DOHH2 (cell line): Measurements from ENCODE around the gene CD79B.

ENCODE experiments used
- H3F3A ChIP-seq: fragments of 200-600 bp; sonication (generic), shearing (Covaris generic); 2 replicates; pipeline ENCODE4 v1.6.0; 2016; ENCODE audit warnings: antibody characterized with exemption, mild to moderate bottlenecking; ENCODE audit not compliant: control insufficient read depth, insufficient read depth
- H3K27ac ChIP-seq: fragments of 200-600 bp; sonication (generic); 2 replicates; pipeline ENCODE4 v1.5.1; 2014; ENCODE audit warnings: low read depth, mild to moderate bottlenecking, low read length, moderate library complexity
- H3K27me3 ChIP-seq: fragments of 200-600 bp; sonication (generic); 2 replicates; pipeline ENCODE4 v1.6.1; 2014; ENCODE audit warnings: mild to moderate bottlenecking, low read length, mixed read lengths; ENCODE audit not compliant: control insufficient read depth
- H3K36me3 ChIP-seq: fragments of 200-600 bp; sonication (generic); 2 replicates; pipeline ENCODE4 v1.6.1; 2014; ENCODE audit warnings: mild to moderate bottlenecking, low read length, moderate library complexity, mixed read lengths; ENCODE audit not compliant: control insufficient read depth
- H3K4me1 ChIP-seq: fragments of 200-600 bp; sonication (generic); 2 replicates; pipeline ENCODE4 v1.6.1; 2014; ENCODE audit warnings: mild to moderate bottlenecking, low read length, mixed read lengths; ENCODE audit not compliant: control insufficient read depth
- H3K4me2 ChIP-seq: fragments of 200-600 bp; sonication (generic); 2 replicates; pipeline ENCODE4 v1.6.0; 2014; ENCODE audit warnings: mild to moderate bottlenecking, low read length, moderate library complexity
- H3K4me3 ChIP-seq: fragments of 200-600 bp; sonication (generic); 2 replicates; pipeline ENCODE4 v1.5.1; 2014; ENCODE audit warnings: mild to moderate bottlenecking, low read length, mixed read lengths
- H3K79me2 ChIP-seq: fragments of 200-600 bp; sonication (generic); 2 replicates; pipeline ENCODE4 v1.6.1; 2014; ENCODE audit warnings: mild to moderate bottlenecking, low read length, mixed read lengths; ENCODE audit not compliant: control insufficient read depth
- H3K9me2 ChIP-seq: fragments of 200-600 bp; sonication (generic); replicated peaks from 2 replicates; pipeline ENCODE4 v1.6.1; 2014; ENCODE audit warnings: mild to moderate bottlenecking, low read length, mixed read lengths; ENCODE audit not compliant: control insufficient read depth
- H3K9me3 ChIP-seq: fragments of 200-600 bp; sonication (generic); 2 replicates; pipeline ENCODE4 v1.6.1; 2014; ENCODE audit warnings: antibody characterized with exemption, low read length, mixed read lengths; ENCODE audit not compliant: control insufficient read depth, insufficient read depth
- H4K20me1 ChIP-seq: fragments of 200-600 bp; sonication (generic); 2 replicates; pipeline ENCODE4 v1.6.0; 2014; ENCODE audit warnings: low read depth, mild to moderate bottlenecking, antibody characterized with exemption, low read length, moderate library complexity; ENCODE audit not compliant: control insufficient read depth, insufficient read depth
- CTCF ChIP-seq: fragments of 200-600 bp; sonication (generic); IDR thresholded peaks from one replicate; pipeline ENCODE4 v1.5.1; 2014; ENCODE audit warnings: antibody characterized with exemption, mild to moderate bottlenecking, low read depth, low read length; ENCODE audit not compliant: poor library complexity, severe bottlenecking
- EZH2phosphoT487 ChIP-seq: fragments of 200-600 bp; sonication (generic); IDR thresholded peaks from 2 replicates; pipeline ENCODE4 v1.6.1; 2017; ENCODE audit warnings: borderline replicate concordance, mild to moderate bottlenecking, antibody characterized with exemption, low read length, moderate library complexity, mixed read lengths

Gene CD79B

GRCh38 chr17:63880706-63881105 lies 51.4 kb downstream of the CD79B start:
- Histone ChIP-seq H3F3A (no peaks in the 10 kb centered on the region), H3K4me2 (no peak overlapping the region), H3K27me3 (no peaks in the 10 kb centered on the region), H3K4me1 (peaks cover 16% of the 10 kb centered on the region), H3K27ac (no peak overlapping the region), H3K9me2 (no peaks in the 10 kb centered on the region), H4K20me1 (no peaks in the 10 kb centered on the region), H3K36me3 (no peaks in the 10 kb centered on the region), H3K4me3 (no peak overlapping the region), H3K9me3 (no peaks in the 10 kb centered on the region), H3K79me2 (no peaks in the 10 kb centered on the region)
- no peak for TF ChIP-seq EZH2phosphoT487
- no peak for TF ChIP-seq CTCF
